Fibroblast of the aortic adventitia (primary cell): Measurements from ENCODE around the gene GATAD2A. TPM values are rescaled to one million over a fixed set of nuclear protein-coding genes. Genes with fewer than 3 reads are reported as not detected.
"Not testable (repeated sequence)": the region's sequence is repeated elsewhere in the genome, so short reads cannot be mapped to it uniquely, and the experiment has no call there.

Experiments
- DNase-seq: peaks from one replicate; pipeline ENCODE4 v3.0.0-alpha.2; 2010; ENCODE audit warnings: low read depth
- H3K4me3 ChIP-seq: 2 replicates; pipeline ENCODE4 v1.5.1; 2011; ENCODE audit warnings: low read depth, mild to moderate bottlenecking, control low read depth, low read length, moderate library complexity
- total RNA-seq: library from RNA; depleted of rRNA; stranded (reverse); fragments of >200 nt; gene quantifications from 2 replicates; pipeline ENCODE4 v1.2.3, GENCODE V29; 2012; ENCODE audit warnings: low replicate concordance
- TF ChIP-seq, protein P1 (sequence below): IDR thresholded peaks from 2 replicates; pipeline ENCODE4 v1.5.1; 2011; ENCODE audit warnings: mild to moderate bottlenecking, low read length, control low read depth, inconsistent platforms; ENCODE audit not compliant: insufficient read depth

Gene GATAD2A
- total RNA-seq, 1 donor = 46.4 TPM

DNA sequence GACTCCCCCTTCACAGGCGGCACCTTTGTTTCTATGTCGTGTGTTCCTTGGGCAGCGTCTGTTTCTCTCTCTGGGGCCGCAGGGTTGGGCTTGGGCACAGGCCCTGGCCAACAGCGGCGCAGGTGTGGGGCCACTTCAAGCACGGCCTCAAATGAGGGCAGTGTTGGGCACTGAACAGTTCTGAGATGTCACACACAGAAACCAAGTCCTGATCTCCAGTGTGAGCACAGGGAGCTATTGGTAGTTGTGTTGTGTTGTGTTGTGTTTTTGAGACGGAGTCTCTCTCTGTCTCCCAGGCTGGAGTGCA, 42.7 kb downstream of the GATAD2A start:
- TF ChIP-seq, protein P1, sequence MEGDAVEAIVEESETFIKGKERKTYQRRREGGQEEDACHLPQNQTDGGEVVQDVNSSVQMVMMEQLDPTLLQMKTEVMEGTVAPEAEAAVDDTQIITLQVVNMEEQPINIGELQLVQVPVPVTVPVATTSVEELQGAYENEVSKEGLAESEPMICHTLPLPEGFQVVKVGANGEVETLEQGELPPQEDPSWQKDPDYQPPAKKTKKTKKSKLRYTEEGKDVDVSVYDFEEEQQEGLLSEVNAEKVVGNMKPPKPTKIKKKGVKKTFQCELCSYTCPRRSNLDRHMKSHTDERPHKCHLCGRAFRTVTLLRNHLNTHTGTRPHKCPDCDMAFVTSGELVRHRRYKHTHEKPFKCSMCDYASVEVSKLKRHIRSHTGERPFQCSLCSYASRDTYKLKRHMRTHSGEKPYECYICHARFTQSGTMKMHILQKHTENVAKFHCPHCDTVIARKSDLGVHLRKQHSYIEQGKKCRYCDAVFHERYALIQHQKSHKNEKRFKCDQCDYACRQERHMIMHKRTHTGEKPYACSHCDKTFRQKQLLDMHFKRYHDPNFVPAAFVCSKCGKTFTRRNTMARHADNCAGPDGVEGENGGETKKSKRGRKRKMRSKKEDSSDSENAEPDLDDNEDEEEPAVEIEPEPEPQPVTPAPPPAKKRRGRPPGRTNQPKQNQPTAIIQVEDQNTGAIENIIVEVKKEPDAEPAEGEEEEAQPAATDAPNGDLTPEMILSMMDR = no peak

DNA sequence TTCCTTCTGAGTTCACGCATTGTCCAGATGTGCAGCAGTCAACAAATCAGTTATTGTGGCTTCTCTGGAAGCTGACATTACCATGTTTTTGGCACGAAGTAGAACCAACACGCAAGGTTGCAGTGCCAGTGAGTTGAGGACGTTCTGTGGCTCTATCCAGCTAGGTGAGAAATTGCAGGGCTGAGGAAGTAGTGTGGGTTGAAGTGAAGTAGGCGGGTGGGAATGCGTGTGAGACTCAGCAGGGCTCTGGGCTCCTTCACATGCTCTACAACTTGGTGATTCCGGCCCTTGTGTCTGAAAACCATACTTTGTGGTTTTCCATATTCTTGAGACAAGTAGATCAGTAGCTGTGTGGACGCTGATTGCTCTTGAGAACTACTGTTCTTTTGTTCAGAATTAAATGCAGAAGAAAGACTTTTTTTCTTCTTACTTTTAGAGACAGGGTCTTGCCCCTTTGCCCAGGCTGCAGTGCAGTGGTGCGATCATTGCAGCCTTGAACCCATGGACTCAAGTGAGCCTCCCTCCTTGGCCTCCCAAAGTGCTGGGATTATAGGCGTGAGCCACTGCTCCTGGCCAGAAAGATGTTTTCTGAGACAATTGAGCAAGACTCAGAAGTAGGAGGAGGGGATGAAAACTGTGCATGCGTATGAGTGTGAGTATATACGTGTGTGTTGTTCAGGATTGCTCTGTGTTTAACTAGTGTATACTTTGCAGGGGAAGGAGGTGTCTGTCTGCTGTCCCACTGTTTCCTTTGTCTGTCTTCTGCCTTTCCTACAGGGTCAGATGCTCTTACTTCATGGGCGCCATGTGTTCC, 46.2 kb downstream of the GATAD2A start:
- DNase-seq = no peak
- TF ChIP-seq, protein P1 = no peak
- no peak overlapping the region for H3K4me3 ChIP-seq

More for the DNA sequence above, 42.7 kb downstream of the GATAD2A start:
- no peak overlapping the region for H3K4me3 ChIP-seq
- no peak for DNase-seq

DNA sequence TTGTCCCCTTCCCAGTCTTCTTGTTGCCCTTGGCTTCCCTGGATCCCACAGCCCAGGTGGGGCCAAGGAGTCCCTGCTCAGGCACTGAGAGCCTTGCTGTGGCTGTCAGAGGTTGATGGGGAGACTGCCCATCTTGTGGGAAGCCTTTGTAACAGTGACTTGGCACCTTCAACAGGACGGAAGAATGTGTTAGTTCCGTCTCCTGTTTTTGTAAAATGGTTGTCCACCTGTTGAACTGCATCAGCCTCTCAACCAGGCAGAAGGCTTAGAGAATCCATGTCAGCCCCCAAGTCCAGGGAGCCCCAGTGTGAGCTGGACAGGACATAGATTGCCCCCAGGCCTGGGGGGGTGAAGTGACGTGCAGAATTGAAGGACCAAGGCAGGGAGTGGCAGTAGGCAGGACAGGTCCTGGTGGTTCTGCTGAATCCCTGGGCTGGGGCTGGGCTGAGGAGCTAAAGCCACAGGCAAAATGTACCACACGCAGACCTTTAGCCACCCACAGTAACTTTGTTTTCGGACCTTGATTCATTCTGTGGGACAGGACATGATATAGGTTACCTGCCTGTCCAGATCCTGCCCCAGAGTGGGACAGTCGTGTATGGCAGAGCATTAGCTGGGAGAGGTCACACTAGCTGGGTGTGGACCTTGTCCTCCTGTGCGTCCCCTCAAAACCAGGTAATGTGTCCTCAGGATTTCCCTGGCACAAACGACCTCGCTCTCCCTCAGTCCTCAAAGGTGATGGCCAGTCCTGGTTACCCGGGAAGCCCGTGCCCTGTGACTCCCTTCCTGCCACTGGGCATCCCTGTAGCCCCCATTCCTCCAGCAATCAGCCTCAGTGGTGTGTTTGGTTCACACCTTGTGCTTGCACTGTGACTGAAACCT, 47.0 kb downstream of the GATAD2A start:
- no peak for DNase-seq
- TF ChIP-seq, protein P1 = no peak

DNA sequence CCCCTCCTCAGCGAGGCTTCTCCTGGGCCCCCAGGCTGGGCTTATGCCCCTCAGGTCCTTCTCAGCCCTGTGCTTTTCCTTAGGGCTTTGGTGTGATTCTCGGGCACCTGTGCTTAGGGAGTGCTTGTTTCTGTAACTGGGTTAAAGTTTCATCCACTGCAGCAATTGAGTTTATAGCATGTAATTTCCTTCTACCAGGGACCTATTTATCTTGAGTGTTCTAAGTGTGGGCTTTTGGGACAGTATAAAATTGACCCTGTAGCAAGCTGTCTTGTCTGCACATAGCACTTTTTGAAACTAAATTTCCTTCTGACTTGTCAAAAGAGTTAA, 47.6 kb downstream of the GATAD2A start:
- H3K4me3 ChIP-seq = no peak overlapping the region
- TF ChIP-seq, protein P1 = no peak
- DNase-seq = no peak

More for the DNA sequence above, 47.0 kb downstream of the GATAD2A start:
- H3K4me3 ChIP-seq = no peak overlapping the region

DNA sequence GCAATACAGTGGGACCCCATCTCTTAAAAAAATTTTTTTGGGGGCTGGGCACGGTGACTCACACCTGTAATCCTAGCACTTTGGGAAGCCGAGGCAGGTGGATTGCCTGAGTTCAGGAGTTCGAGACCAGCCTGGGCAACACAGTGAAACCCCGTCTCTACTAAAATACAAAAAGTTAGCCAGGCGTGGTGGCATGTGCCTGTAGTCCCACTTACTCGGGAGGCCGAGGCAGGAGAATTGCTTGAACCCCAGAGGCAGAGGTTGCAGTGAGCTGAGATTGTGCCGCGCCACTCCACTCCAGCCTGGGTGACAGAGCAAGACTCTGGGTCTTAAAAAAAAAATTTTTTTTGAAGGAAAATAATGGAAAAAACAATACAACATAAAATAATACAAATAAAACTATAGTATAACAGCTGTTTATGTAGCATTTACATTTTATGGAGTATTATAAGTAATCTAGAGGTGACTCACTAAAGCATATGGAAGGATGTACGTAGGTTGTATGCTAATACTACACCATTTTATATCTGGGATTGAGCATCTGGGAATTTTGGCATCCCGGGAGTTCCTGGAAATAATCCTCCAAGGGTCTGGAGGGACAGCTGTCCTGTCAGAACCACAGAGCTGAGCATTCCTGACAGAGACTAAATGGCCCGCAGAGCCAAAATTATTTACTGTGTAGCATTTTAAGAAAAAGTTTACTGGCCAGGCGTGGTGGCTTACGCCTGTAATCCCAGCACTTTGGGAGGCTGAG, 49.9 kb downstream of the GATAD2A start:
- not testable (repeated sequence) for H3K4me3 ChIP-seq, DNase-seq

DNA sequence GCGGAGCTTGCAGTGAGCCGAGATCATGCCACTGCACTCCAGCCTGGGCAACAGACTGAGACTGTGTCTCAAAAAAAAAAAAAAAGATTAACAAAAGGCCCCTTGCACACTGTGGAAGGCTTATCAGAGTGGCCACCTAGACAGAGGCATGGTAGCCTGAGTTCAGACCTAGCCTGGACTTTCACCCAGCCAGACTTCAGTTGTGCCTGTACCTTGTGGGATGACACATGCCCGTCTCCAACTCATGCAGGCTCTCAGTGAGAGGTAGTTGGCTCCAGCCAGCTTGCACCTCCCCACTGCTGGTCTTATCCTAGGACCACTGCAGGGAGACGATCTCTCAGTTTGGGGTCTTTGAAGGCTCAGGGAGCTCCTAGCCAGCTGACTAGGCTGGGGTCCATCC, 52.2 kb downstream of the GATAD2A start:
- no peak for DNase-seq
- H3K4me3 ChIP-seq = no peak overlapping the region
- TF ChIP-seq, protein P1 = no peak
